ENCODE data around the gene DNAH1. TPM values are rescaled to one million over a fixed set of nuclear protein-coding genes. Genes with fewer than 3 reads are reported as not detected.
A peak's percentile ranks its signal among the peaks of the same experiment; 100 is the strongest.

DNAH1 gene
- total and polyA plus RNA-seq, 2 of the 13 experiments (the other 11 are each of a cell fraction or from before 2014, with no cell fraction given): 0.64 to 3.5 TPM

- no peak for TF ChIP-seq POGK (CRISPR knock-in tag; conservative IDR thresholded peaks at IDR 0.05)
Observed at GRCh38 chr3:52387481-52387880, 71.4 kb downstream of the DNAH1 start (continued).

GRCh38 chr3:52388348-52388821 lies 72.3 kb downstream of the DNAH1 start:
- peak; percentile 32; the same call in 1 of the 2 replicates for TF ChIP-seq CTCF (CRISPR knock-in tag; IDR thresholded peaks at IDR 0.05)
- TF ChIP-seq TRIM24 (CRISPR knock-in tag; IDR thresholded peaks at IDR 0.05): no peak
- TF ChIP-seq ZNF142 (CRISPR knock-in tag; IDR thresholded peaks at IDR 0.05): no peak
- no peak for TF ChIP-seq ZNF704 (CRISPR knock-in tag; IDR thresholded peaks at IDR 0.05; ENCODE audit: borderline replicate concordance)
- BruUV-seq (replicated peaks): no TSS peak
- CTCF ChIA-PET (ENCODE audit: low intra/inter-chr PET ratio, low total read pairs): no interaction called here

More at GRCh38 chr3:52388348-52388821, 72.3 kb downstream of the DNAH1 start:
- in situ Hi-C loops (cut with HindIII; ENCODE audit: extremely low pct_ligation_motif_present, low pct_unique_long_range_greater_than_20kb) (loop anchor here (5.0 kb wide), 1 partner anchor 96 kb away; no protein-coding TSS in a partner anchor), intact Hi-C loops (cut with micrococcal nuclease; ENCODE audit: unreplicated experiment) (loop anchor here (5.0 kb wide), 1 partner anchor 96 kb away; no protein-coding TSS in a partner anchor)
- Histone ChIP-seq H3K4me1 (ENCODE audit: insufficient read depth, low read length) (no peaks in the 10 kb centered on the region), H3K4me3 (replicated peaks in 1 of 3; ENCODE audit: insufficient read depth in 1 of 3, low read depth in 2 of 3, low read length in 3 of 3) (no peak overlapping the region), H3K27me3 (ENCODE audit: control insufficient read depth in 1 of 2, insufficient read depth in 2 of 2, low read length in 2 of 2) (no peaks in the 10 kb centered on the region), H3K79me2 (ENCODE audit: insufficient read depth, low read length) (no peaks in the 10 kb centered on the region), H3K4me2 (ENCODE audit: low read depth, low read length) (no peak overlapping the region), H3K27ac (ENCODE audit: extremely low read length, insufficient read depth, low read length) (no peak overlapping the region), H3K36me3 (replicated peaks in 1 of 2; ENCODE audit: control insufficient read depth in 1 of 2, insufficient read depth in 2 of 2, low read length in 2 of 2) (no peaks in the 10 kb centered on the region), H2AFZ (ENCODE audit: low read length) (no peak overlapping the region), H3K9ac (ENCODE audit: insufficient read depth, low read depth, low read length) (no peak overlapping the region), H4K20me1 (ENCODE audit: insufficient read depth, low read length) (no peaks in the 10 kb centered on the region), H3K9me3 (ENCODE audit: low read length) (no peaks in the 10 kb centered on the region)
- WGBS (ENCODE audit: low lambda C conversion rate): 49% methylated on average over 10 of the region's 18 CpGs
- no peak for FAIRE-seq
- POLR2A ChIA-PET: interaction anchor here (1.2 kb wide), 1 partner anchor 24 kb away, joined by 3 read pairs; no protein-coding TSS in a partner anchor
- ATAC-seq: peak; percentile 24
- no peak for DNase-seq (ENCODE audit: low spot score)
